Activated T-cell treated with anti-CD3 and anti-CD28 coated beads, Interleukin-2, amount 50 U/mL, for 4 hours (primary cell): ENCODE results near the gene CNOT9. TPM values are rescaled to one million over a fixed set of nuclear protein-coding genes. Genes with fewer than 3 reads are reported as not detected.
A peak's percentile ranks its signal among the peaks of the same experiment; 100 is the strongest.

ENCODE experiments used
- ATAC-seq, 2 donors: fragments of 200-7000 bp; cut with Tn5 transposase; one replicate each; pipeline ENCODE4 v1.10.0; 2021
- DNase-seq: peaks from one replicate; pipeline ENCODE4 v3.0.0-alpha.2; 2020
- H3K27me3 Mint-ChIP-seq: one replicate; pipeline ENCODE4 v1.8.0; 2021; ENCODE audit warnings: low read depth, mixed read lengths
- H3K36me3 Mint-ChIP-seq: one replicate; pipeline ENCODE4 v1.8.0; 2022; ENCODE audit warnings: mixed read lengths; ENCODE audit not compliant: insufficient read depth
- H3K4me1 Mint-ChIP-seq: one replicate; pipeline ENCODE4 v1.8.0; 2021; ENCODE audit warnings: low read depth, mixed read lengths
- H3K4me3 Mint-ChIP-seq: one replicate; pipeline ENCODE4 v1.8.0; 2021; ENCODE audit warnings: mild to moderate bottlenecking, moderate library complexity, mixed read lengths
- H3K9me3 Mint-ChIP-seq: one replicate; pipeline ENCODE4 v1.8.0; 2021; ENCODE audit warnings: mixed read lengths
- total RNA-seq, 3 donors: library from RNA; stranded (reverse); gene quantifications; one replicate each; pipeline ENCODE4 v1.2.1, GENCODE V29; 2021

The CNOT9 gene
- total RNA-seq, 3 donors from 2014 or later = 111 to 126 (median 119) TPM

GRCh38 chr2:218607436-218608115 is 38.9 kb downstream of the CNOT9 start, which contains the start of gene PLCD4:
PLCD4 (plus strand) TSS chr2:218607899; CDS start chr2:218615740, 7,841 bp downstream.
- ATAC-seq (no peak), DNase-seq (no peak)
- Mint-ChIP-seq H3K4me1 (no peaks in the 10 kb centered on the region), H3K9me3 (no peaks in the 10 kb centered on the region), H3K4me3 (no peak within 1 kb of the TSS), H3K27me3 (peaks cover 18% of the 10 kb centered on the region), H3K36me3 (no peaks in the 10 kb centered on the region)

GRCh38 chr2:218615868-218616315 is 47.3 kb downstream of the CNOT9 start:
- DNase-seq = no peak
- no peak for ATAC-seq
- Mint-ChIP-seq H3K36me3 (no peaks in the 10 kb centered on the region), H3K9me3 (no peaks in the 10 kb centered on the region), H3K4me1 (no peaks in the 10 kb centered on the region), H3K27me3 (peaks cover 2% of the 10 kb centered on the region), H3K4me3 (no peak overlapping the region)

DNA sequence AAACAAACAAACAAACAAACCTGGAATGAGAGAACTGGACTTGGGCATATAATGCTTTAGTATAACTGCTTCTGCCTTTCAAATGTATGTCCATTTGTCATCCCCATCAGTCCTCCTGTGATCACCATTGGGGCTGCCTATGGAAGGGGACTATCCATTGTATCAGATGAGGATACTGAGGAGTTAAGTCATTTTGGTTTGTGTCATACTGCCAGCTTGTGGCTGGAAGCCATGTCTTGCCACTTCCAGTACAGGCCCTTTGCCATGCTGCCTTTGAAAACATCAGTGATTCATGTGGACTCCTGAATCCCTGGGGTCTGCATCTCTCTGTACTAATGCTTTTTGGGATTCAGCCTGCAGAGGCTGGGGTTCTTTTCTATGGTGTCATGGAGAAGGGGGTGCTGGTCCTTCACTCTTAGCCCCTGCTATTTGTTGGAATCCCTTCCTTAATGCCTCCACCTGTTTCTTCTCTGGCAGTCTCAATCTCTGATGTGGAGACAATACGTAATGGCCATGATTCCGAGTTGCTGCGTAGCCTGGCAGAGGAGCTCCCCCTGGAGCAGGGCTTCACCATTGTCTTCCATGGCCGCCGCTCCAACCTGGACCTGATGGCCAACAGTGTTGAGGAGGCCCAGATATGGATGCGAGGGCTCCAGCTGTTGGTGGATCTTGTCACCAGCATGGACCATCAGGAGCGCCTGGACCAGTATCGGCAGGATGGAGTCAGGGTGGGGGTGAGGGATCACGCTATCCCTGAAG is 49.6 kb downstream of the CNOT9 start:
- H3K36me3 Mint-ChIP-seq = no peaks in the 10 kb centered on the region
- DNase-seq = no peak
- no peaks in the 10 kb centered on the region for H3K9me3 Mint-ChIP-seq
- no peak overlapping the region for H3K4me3 Mint-ChIP-seq
- no peaks in the 10 kb centered on the region for H3K27me3 Mint-ChIP-seq
- no peaks in the 10 kb centered on the region for H3K4me1 Mint-ChIP-seq
- no peak for ATAC-seq

GRCh38 chr2:218621007-218621406 is 52.4 kb downstream of the CNOT9 start:
- DNase-seq (no peak), ATAC-seq (no peak)
- Mint-ChIP-seq H3K27me3 (no peaks in the 10 kb centered on the region), H3K4me1 (no peaks in the 10 kb centered on the region), H3K4me3 (no peak overlapping the region), H3K36me3 (no peaks in the 10 kb centered on the region), H3K9me3 (no peaks in the 10 kb centered on the region)

DNA sequence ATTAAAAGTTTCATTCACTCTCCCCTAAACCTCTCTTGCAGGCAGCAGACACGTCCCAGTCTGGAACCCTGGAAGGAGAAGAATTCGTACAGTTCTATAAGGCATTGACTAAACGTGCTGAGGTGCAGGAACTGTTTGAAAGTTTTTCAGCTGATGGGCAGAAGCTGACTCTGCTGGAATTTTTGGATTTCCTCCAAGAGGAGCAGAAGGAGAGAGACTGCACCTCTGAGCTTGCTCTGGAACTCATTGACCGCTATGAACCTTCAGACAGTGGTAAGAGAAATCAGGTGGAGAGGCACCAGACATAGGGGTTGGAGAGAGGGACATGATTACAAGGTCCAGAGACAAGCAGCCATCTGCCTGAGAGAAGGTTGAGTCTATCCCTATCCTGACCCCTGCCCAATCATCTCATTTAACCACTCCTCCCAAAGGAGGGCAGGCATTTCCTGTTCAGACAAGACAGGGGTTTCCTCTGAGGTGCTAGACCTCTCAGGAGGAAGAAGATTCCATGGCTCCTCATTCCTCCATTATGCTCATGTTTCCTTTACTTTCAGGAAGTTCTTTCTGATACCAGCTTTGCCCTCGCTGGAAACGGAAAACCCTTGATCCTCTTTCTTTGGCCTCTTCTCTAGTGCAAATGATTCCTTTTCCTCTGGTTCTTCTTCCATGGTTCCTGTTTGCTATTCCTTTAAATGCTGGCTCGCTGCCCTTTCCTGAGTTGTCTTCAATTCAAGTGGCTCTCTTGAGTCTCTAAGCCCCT is 54.1 kb downstream of the CNOT9 start:
- Mint-ChIP-seq H3K4me3 (no peak overlapping the region), H3K4me1 (no peaks in the 10 kb centered on the region), H3K27me3 (no peaks in the 10 kb centered on the region), H3K9me3 (no peaks in the 10 kb centered on the region), H3K36me3 (no peaks in the 10 kb centered on the region)
- no peak for ATAC-seq
- DNase-seq = no peak

GRCh38 chr2:218623366-218623705 is 54.7 kb downstream of the CNOT9 start:
- no peaks in the 10 kb centered on the region for H3K27me3 Mint-ChIP-seq
- no peaks in the 10 kb centered on the region for H3K4me1 Mint-ChIP-seq
- no peaks in the 10 kb centered on the region for H3K36me3 Mint-ChIP-seq
- H3K4me3 Mint-ChIP-seq = no peak overlapping the region
- no peak for ATAC-seq
- no peak for DNase-seq
- no peaks in the 10 kb centered on the region for H3K9me3 Mint-ChIP-seq

GRCh38 chr2:218626369-218626768 is 57.7 kb downstream of the CNOT9 start:
- Mint-ChIP-seq H3K36me3 (no peaks in the 10 kb centered on the region), H3K27me3 (no peaks in the 10 kb centered on the region), H3K4me3 (no peak overlapping the region), H3K9me3 (no peaks in the 10 kb centered on the region), H3K4me1 (no peaks in the 10 kb centered on the region)
- no peak for DNase-seq
- no peak for ATAC-seq

DNA sequence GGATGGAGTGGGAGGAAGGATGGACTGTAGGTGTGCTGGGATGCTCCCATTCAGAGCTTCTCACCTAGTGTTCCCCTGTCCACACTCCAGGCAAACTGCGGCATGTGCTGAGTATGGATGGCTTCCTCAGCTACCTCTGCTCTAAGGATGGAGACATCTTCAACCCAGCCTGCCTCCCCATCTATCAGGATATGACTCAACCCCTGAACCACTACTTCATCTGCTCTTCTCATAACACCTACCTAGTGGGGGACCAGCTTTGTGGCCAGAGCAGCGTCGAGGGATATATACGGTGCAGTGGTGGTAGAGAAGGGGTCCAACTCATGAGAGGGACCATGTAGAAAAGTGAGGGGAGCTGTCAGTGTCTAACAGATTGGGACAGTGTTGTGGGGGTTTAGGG is 59.3 kb downstream of the CNOT9 start:
- no peak overlapping the region for H3K4me3 Mint-ChIP-seq
- no peaks in the 10 kb centered on the region for H3K9me3 Mint-ChIP-seq
- DNase-seq = no peak
- no peaks in the 10 kb centered on the region for H3K4me1 Mint-ChIP-seq
- H3K27me3 Mint-ChIP-seq = no peaks in the 10 kb centered on the region
- peak in 1 of 2 donors; percentile 43 for ATAC-seq
- H3K36me3 Mint-ChIP-seq = no peaks in the 10 kb centered on the region

DNA sequence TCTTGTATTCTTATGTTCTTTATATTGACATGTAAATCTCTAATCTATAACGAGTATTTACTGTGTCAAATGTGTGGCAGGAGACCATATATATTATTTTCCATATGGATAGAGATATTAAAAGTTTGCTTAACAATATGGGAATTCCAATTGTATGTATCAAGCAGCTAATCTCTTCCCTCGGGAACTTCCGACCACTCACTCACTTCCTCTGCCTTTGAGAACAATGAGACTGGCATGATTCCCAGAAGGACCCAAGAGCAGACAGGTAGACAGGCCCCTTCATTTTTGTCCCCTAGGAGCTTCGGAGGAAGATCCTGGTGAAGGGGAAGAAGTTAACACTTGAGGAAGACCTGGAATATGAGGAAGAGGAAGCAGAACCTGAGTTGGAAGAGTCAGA is 63.2 kb downstream of the CNOT9 start:
- no peaks in the 10 kb centered on the region for H3K27me3 Mint-ChIP-seq
- DNase-seq = no peak
- no peaks in the 10 kb centered on the region for H3K4me1 Mint-ChIP-seq
- H3K9me3 Mint-ChIP-seq = no peaks in the 10 kb centered on the region
- peaks cover 6% of the 10 kb centered on the region for H3K36me3 Mint-ChIP-seq
- H3K4me3 Mint-ChIP-seq = no peak overlapping the region
- ATAC-seq = no peak

GRCh38 chr2:218635719-218636118 is 67.1 kb downstream of the CNOT9 start:
- DNase-seq (no peak), ATAC-seq (no peak)
- peaks cover 24% of the 10 kb centered on the region for H3K36me3 Mint-ChIP-seq
- no peaks in the 10 kb centered on the region for H3K27me3 Mint-ChIP-seq
- no peaks in the 10 kb centered on the region for H3K4me1 Mint-ChIP-seq
- H3K9me3 Mint-ChIP-seq = no peaks in the 10 kb centered on the region
- no peak overlapping the region for H3K4me3 Mint-ChIP-seq

DNA sequence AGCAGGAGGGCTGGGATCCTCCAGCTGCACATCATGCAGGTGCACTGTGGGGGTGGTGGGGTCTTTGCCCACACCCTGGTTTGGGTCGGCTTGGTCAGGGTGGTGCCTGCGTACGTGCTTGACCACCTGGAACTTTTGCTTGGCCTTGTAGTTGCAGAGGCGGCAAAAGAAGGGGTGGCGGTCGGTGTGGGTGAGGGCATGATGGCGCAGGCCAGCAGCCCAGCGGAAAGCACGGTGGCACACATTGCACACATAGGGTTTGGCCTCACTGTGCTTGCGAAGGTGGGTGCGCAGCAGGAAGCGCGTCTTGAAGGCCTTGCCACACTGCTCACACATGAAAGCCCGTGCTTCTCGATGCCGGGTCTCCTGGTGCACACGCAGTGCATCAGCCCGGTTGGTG is 69.7 kb downstream of the CNOT9 start:
- no peak for DNase-seq
- H3K4me1 Mint-ChIP-seq = no peaks in the 10 kb centered on the region
- no peaks in the 10 kb centered on the region for H3K27me3 Mint-ChIP-seq
- no peak overlapping the region for H3K4me3 Mint-ChIP-seq
- peaks cover 24% of the 10 kb centered on the region for H3K36me3 Mint-ChIP-seq
- no peak for ATAC-seq
- H3K9me3 Mint-ChIP-seq = no peaks in the 10 kb centered on the region

DNA sequence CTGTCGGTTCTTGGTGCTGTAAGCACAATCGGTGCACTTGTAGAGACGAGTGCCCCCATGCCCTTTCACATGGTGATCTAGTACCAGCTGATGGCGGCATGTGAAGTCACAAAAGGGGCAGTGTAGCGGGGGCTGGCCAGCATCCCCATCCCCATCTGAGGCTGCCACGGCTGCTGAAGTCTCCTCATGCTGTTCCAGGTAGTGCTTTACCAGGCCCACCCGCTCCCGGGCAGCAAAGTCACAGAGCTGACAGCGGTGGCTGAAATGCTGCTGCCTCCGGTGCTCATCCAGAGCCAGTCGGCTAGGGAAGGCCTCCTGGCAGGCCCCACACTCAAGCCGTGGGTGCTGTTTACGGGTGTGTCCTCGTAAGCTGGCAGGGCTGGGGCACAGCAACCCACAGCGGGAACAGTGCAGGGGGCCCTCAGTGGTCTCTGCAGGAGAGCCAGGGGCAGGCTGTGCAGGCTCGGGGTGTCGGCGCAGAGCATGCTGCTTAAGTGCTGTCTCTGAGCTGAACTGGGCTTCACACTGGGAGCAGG is 73.5 kb downstream of the CNOT9 start:
- no peak overlapping the region for H3K4me3 Mint-ChIP-seq
- no peak for ATAC-seq
- no peak for DNase-seq
- H3K36me3 Mint-ChIP-seq = peaks cover 35% of the 10 kb centered on the region
- H3K27me3 Mint-ChIP-seq = no peaks in the 10 kb centered on the region
- H3K9me3 Mint-ChIP-seq = no peaks in the 10 kb centered on the region
- H3K4me1 Mint-ChIP-seq = no peaks in the 10 kb centered on the region

GRCh38 chr2:218642786-218643185 is 74.1 kb downstream of the CNOT9 start:
- Mint-ChIP-seq H3K4me3 (no peak overlapping the region), H3K27me3 (no peaks in the 10 kb centered on the region), H3K9me3 (no peaks in the 10 kb centered on the region), H3K36me3 (peaks cover 37% of the 10 kb centered on the region), H3K4me1 (no peaks in the 10 kb centered on the region)
- DNase-seq (no peak), ATAC-seq (no peak)

GRCh38 chr2:218643751-218644310 is 75.2 kb downstream of the CNOT9 start:
- no peak for ATAC-seq
- H3K4me1 Mint-ChIP-seq = no peaks in the 10 kb centered on the region
- no peak overlapping the region for H3K4me3 Mint-ChIP-seq
- no peaks in the 10 kb centered on the region for H3K9me3 Mint-ChIP-seq
- DNase-seq = no peak
- H3K27me3 Mint-ChIP-seq = no peaks in the 10 kb centered on the region
- peaks cover 41% of the 10 kb centered on the region for H3K36me3 Mint-ChIP-seq
